GM19238 (cell line): Measurements from ENCODE around the gene NRN1L.
A peak's percentile ranks its signal among the peaks of the same experiment; 100 is the strongest.

Experiments
- DNase-seq: peaks from one replicate; pipeline ENCODE4 v3.0.0; 2011; ENCODE audit warnings: low spot score; ENCODE audit not compliant: insufficient read length

The NRN1L gene

DNA sequence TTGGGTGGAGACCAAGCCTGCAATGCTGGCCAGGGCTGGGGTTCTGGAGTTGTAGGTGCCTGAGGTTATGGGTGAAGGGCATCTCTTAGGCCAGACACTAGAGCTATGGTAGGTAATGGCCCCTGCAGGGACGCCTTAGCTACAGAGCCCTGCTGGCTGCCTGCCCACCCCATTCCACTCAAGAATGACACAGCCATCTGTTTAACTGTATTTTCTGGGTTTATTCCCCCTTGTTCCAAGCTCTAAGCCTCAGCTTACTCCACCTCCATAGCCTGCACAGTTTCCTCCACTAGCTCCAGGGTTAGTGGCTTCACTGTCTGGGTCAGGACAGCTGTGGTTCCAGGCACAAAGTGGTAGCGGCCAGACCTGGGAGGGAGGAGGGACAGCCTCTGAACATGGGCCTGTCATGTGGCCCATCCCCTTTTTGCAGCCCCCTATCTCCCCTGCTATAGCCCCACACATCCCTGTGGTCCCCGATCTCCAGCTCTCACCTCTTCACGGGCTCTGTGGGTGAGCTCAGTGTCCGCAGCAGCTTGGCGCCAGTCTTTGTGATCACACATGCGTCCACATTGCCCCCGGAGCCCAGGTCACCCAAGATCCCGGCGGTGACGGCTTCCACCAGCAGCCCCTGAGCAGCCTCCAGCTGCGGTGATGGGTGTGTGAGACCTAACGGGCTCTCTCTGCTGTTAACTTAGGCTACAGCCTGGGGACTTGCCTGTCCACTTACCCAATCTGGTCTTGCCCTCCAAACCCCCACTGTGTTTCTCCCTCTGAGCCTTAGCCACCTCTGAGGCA lies 49.8 kb downstream of the NRN1L start:
- DNase-seq: no peak

DNA sequence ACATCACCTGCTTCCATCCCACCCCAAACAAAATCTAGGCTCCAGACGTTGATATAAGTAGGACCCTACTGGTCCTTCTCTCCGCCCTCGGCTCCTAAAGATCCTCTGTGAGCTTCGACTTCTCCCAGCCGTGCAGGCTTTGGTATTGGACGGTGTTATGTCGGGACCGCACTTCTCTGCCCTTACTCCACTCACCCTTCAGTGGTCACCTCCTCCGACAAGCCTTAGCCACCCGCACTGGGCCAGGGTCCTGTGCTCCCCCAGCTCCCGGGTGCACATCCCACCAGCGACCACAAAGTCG lies 50.4 kb downstream of the NRN1L start:
- no peak for DNase-seq

GRCh38 chr16:67935402-67936123 lies 50.9 kb downstream of the NRN1L start:
- peak; percentile 99 for DNase-seq
